Subcutaneous adipose tissue (tissue), 4 donors: ENCODE measurements around the gene APOL1. TPM values are rescaled to one million over a fixed set of nuclear protein-coding genes. Genes with fewer than 3 reads are reported as not detected.

Experiments
- total RNA-seq, 4 donors: library from RNA; depleted of rRNA; stranded (reverse); fragments of >200 nt; gene quantifications; one replicate each; pipeline ENCODE4 v1.1.0, GENCODE V29; 2016
- TF ChIP-seq, protein P1 (sequence below): fragments of 450-650 bp; IDR thresholded peaks from one replicate; pipeline ENCODE4 v1.5.1; 2016; ENCODE audit warnings: low read depth, mild to moderate bottlenecking, control low read depth, antibody characterized with exemption, moderate library complexity

Gene APOL1
- total RNA-seq, 4 donors from 2014 or later = 7.5 to 53.5 (median 18.9) TPM

DNA sequence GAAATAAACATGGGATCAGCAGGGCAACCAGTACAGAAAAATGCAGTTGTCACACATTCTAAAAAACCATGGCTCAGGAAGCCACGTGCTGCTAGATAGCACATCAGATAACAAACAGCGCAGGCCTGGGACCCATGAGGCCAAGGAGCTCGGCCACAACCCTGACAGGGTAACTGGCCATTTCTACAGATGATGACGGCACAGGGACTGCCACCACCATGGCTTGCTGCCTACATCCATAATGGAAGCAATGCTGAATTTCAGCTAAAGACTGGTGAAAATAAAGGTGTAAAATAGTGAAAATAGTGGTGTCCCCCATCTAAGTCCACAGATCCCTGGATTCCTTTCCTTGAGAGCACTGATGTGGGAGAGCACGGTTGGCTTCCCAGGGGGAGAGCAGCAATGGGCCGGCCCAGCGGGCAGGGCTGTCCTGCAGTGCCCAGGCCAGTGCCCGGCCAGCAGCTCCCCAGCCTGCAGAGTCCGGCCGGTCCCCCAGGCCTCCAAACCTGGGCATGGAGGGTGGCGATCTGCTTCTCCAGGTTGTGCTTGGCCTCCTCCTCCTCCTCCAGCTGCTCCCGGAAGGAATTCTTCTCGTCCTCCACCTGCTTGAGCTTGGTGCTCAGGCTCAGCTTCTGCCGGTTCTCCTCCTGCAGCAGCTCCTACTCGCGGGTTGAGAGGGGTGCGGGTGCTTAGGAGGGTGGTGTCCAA, 40.0 kb downstream of the APOL1 start:
- TF ChIP-seq, protein P1, sequence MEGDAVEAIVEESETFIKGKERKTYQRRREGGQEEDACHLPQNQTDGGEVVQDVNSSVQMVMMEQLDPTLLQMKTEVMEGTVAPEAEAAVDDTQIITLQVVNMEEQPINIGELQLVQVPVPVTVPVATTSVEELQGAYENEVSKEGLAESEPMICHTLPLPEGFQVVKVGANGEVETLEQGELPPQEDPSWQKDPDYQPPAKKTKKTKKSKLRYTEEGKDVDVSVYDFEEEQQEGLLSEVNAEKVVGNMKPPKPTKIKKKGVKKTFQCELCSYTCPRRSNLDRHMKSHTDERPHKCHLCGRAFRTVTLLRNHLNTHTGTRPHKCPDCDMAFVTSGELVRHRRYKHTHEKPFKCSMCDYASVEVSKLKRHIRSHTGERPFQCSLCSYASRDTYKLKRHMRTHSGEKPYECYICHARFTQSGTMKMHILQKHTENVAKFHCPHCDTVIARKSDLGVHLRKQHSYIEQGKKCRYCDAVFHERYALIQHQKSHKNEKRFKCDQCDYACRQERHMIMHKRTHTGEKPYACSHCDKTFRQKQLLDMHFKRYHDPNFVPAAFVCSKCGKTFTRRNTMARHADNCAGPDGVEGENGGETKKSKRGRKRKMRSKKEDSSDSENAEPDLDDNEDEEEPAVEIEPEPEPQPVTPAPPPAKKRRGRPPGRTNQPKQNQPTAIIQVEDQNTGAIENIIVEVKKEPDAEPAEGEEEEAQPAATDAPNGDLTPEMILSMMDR = no peak

DNA sequence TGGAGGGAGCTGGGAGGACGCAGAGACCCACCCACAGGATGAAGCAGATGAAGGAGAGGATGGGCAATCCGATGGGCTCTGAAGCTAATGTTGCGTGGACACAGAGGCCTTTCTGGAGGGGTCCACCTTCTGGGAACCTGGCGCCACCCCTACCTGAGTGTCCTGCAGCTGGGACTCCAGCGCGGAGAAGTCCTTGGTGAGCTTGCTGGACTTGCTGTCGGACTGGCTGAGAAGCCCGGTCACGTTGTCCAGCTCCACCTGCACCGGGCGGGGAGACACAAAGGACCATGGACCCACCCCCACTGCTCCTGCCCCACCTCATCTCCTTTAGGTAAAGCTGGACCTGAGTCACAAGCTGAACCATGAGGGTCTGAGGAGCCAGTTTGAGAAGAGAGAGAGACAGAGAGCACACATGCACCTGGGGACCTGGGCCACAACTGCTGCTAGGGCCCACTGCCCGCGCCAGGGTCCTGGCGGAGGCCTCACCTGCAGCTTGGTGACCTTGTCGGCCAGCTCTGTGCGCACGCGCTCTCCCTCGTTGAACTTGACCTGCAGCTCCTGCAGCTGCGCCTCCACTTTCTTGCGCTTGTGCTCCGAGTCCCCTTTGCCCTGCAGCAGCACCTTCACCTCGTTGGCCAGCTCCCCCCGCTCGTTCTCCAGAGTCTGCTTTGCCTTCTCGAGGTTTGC, 40.8 kb downstream of the APOL1 start:
- TF ChIP-seq, protein P1 = no peak

DNA sequence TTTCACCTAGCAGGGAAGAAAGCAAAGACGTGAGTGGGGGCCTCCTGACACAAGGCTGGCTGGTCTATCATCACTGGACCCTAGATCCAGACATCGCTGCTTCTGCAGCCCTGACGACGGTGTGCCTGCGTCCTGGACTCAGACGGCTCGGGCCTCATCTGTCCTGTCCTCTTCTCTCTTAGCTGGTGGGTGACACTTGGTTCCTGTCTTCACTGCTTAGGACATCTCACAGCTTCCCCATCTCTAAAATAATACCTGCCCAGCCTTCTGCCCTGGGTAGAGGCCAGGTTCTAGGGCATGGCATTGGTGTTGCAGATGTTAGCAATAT, 41.3 kb downstream of the APOL1 start:
- TF ChIP-seq, protein P1 = no peak

DNA sequence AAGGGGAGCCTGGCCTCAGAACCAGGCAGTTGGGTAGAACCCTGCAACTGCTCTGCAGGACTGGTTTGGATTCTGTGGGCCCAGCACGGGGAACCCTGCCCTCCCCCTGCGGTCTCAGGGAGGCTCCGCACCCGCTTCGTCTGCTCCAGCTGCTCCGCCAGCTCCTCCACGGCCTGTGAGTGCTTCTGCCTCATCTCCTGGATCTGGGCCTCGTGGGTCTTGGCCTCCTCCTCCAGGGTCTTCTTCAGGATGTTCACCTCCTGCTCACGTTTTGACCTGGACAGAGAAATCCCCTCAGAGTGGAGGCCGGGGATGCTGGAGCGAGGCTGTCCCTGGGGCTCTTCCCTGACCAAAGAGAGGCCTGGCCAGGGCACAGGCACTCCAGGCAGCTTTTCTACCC, 41.9 kb downstream of the APOL1 start:
- TF ChIP-seq, protein P1 = no peak

DNA sequence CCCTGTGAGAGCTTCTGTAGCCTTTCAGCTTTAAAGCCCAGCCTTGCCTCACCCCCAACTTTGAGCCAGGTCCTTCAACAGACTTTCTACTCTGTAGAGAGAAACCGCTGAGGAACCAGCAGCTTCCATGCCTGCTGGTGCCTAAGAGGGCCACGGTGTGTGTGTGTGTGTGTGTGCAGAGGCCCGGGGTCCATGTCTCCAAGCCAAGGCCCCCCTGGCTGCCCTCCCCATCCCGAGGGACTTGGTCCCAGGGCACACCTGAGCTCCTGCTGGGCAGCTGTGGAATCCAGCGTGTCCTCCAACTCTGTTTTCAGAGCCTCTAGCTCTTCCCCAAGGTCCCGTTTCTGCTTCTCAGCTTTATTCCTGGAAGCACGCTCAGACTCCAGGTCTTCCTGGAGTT, 42.3 kb downstream of the APOL1 start:
- TF ChIP-seq, protein P1 = no peak

DNA sequence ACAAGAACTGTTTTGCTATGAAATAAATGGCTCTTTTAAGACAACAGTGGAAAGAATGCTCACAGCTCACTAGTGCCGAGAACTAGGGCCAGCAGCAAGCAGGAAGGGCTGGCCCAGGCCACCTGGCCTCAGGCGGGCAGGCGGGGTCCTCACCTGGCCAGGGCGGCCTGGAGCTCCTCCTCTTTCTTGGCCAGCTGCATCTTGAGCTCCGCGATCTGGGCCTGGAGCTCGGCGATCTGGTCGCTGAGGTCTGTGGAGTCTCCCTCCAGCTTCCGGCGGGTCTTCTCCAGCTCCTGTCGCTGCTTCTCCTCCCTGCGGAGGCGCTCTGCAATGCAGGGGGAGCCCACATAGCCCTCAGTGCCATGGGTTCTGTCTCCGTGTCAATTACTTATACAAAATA, 43.8 kb downstream of the APOL1 start:
- TF ChIP-seq, protein P1 = no peak

DNA sequence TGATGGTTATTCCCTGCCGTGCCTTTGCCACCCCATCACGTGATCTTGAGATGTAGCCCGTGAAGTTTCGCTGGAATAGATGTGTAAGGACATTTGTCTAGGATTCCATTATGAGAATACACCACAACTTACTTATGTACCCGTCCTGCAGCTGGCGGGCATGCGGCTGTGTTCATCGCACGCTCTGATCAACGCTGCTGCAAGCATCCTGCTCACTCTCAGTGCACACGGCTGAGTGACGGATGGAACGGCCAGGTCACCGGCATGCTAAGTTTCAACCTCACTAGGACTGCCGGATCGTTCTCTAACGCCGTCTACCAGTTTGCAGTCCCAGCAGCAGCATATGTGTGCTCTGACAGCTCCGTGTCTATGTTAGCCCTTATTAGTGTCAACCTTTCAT, 44.6 kb downstream of the APOL1 start:
- TF ChIP-seq, protein P1 = no peak
